COLO668 (cell line): Measurements from ENCODE around the gene ACKR1.

Source experiments
- DNase-seq: peaks from one replicate; lab custom pipeline; 2025; ENCODE audit not compliant: unreplicated experiment; lab: John Stamatoyannopoulos, UW

Gene ACKR1

DNA sequence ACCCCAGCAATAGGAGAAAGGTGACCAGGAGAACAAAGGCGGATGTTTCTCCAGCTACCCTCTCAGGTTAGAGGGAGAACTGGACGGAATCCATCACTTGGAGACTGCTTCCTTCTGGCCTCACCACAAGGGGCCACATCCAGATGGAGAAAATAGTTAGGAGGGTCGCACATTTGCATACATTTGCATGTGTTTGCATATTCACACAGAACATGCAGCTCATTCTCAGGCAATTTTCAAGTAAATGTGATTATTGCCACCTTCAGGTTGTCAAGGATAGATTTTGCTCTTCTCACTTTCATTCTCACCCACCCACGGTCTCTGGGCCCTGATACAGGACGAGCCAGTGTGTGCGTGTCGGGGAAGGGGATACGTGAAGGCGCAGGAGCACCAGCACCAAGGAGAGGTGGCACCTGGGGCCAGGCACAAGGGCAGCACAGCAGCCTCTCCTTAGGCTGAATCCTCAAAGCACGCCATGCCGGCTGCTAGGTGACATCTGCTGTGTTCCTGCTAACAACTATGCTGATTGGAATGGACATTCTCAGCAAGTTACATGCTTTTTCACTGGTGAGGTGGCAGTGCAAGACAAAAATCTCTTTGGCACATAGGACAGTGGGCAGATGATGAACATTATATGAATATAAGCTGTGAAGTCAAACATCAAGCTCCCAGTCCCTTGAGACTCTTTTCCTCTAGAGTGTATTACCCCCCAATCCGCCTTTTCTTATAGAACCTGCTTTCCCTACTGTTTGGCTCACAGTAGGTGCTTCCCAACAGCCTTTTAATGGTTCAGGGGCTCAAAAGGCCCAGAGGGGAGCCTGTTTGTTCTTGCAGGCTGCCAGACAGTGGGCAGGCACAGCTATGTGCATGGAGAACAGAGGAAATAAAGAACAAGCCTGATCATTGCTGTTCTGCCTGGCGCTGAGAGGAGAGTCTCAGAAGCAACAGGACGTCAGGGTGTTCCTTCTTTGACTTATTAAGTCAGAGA is 14.3 kb downstream of the ACKR1 start:
- no peak for DNase-seq

DNA sequence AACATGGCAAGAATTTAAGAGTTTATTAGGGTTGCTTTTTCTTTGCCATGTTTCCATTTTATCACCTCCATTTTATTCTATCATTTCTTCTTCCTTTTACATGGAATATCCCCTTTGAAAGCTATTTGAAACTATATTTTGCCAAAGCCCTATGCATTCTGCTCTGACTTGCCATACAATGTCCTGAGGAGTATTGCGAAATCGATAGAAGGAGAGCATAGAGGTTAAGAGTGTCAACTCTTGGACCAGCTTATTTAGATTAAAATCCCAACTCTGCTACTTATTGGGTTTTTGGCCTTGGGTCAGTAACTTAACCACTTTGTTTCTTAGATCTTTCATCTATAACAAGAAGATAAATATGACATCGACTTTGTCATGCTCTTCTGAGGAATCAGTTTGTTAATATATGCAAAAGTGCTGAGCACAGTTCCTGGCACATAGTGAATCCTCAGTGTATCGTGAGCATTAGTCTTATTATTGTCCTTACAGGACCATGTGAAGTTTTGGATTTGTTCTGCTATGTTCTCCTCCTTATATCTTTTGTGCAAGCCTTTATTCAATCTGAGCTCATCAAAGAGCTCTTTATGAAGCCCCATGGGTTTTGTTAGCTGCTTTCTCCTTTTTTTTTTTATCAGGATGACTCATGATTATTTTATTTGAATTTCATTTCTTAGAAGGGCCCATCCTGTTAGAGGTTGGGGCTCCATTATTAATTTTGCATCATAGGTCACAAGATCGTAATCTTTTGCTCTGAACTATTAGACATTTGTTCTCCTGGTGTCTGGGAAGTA is 17.6 kb downstream of the ACKR1 start:
- DNase-seq, result no peak

DNA sequence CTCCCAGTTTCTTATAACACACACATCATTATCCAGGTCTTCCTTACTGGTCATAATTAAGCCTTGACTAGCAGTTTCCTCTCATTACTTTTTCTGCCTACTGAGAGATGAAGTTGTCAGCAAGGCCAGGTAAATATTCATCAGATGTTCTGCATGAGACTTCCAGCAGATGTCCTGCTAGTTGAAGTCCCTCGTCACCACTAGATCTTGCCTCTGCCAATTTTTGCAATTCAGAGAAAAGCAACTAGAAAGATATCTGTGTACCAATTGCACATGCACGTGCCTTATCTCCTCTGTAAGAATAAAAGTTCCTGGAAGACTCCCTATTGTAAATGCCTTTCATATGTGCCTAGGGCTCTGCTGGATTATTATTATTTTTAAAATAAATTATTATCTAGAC is 18.3 kb downstream of the ACKR1 start:
- no peak for DNase-seq

DNA sequence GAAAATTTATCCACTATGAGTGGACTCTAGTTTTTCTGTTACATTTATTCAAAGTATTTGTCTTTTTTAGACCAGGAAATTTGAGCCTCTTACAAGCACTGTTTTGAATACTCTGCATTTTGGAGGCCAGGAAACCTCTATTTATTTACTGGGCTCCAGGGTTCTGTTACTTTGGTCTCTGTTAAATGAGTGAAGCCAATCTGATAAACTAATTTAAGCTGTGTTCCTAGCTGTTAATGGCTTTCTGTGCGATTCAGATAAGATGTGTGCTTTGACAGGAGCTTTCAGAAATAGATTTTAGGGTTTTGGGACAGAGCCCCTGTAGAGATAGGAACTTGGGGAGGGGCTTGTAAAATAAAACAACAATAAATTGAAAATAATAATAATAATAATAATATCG is 23.9 kb downstream of the ACKR1 start:
- no peak for DNase-seq

DNA sequence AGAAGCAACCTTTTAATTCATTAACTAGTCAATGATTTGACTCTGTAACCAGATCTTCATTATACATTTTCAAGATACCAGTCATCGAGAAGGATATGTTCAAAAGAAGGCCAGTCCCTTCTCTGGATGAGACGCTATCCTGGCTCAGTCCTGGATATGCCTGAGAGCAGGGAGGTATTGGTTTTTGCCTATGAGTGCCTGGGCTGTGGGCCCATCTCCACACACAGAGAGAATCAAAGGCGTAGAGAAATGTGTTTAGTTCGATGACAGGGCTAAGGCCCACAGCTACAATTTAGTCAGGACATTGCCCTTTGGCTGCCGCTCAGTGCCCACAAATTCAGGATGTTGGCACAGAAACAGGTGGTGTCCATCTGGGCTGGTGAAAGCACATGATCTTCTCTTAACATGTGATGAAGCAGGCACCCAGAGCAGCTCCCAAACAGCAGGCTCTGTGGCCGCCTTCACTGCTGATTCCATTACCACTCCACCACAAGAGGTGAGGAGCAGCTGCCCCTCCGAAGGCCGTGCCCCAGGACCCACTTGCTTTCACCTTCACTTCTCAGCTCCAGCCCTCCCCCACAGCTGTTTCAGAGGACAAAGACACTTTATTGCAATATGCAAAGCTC is 24.7 kb downstream of the ACKR1 start:
- no peak for DNase-seq

DNA sequence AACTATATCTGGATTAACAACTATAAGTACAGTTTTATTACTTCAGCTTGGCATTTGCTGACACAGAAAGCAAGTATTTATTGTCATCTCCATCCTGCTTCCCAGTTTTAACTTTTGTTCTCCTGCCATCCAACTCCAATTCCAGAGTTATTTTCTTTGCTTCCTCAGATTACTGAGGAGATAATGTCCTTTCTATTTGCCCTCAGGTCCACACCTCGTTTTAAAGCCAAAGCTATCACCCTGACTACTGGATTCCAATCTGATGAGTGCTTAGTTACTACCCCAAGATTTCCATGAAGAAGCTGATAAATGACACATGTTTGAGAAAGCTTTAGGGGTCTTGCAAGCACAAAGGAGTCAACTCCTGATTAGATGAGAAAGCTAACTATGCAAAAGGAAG is 25.2 kb downstream of the ACKR1 start:
- no peak for DNase-seq

DNA sequence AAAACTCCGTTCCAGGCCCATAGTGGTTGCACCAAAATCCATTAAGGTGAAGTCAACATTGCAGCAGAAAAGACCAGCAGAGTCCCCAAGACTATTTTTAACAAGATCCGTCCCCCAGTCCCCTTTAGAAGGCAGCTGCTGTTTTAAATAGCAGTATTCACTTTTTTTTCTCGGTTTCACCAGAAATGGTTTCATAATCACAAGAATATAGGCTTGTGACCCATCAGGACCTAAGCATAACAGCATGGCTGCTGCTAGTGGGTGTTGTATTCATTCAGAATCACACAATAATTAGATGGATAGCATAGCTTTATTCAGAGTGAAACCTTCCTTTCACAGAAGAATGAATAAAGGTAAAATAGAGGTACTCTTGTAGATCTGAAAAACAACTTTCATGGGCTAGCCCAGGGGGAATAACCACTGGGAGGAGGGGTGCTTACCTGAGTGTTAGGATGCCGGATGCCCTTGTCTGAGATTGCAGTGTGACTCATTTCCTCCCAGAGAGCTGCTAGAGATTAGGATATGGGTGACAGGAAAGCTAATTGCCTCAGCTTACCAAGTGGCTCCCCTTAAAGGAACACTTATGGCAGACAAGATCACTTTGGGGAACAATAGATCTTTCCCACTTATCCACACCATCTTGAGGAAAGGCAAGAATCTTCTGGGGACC is 35.0 kb downstream of the ACKR1 start:
- no peak for DNase-seq

DNA sequence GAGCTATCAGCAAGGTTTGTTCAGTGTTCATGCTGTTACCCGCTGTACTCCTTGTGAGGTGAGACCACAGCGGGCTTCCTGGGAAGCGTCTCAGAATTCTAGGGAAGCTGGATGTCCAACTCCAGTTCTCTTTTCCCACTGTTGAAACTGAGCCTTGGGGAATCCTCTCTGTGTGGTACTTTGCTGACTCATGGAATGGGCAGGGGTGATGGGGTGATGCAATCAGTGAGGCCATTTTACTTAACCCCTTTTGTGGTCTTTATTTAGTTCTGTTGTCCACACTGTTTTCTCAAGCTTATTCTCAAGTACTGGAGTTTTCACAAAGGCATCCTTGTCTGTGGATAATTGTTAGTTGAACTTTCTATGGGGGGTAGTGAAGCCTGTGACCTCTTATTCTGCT is 42.6 kb downstream of the ACKR1 start:
- no peak for DNase-seq

DNA sequence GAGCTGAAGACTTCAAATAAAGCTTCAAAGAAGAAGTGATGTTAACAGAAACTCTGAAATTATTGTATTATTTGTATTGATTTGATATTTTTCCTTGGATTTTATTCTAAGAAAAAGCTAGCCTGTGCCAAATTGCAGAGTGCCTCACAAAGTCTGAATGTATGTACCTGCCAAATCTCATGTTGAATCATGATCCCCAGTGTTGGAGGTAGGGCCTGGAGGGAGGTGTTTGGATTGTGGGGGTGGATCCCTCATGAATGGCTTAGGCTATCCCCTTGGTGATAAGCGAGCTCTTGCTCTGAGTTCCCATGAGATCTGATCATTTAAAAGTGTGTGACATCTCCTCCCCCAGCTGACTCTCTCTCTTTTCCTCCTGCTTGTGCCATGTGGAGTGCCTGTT is 43.6 kb downstream of the ACKR1 start:
- DNase-seq, result no peak

DNA sequence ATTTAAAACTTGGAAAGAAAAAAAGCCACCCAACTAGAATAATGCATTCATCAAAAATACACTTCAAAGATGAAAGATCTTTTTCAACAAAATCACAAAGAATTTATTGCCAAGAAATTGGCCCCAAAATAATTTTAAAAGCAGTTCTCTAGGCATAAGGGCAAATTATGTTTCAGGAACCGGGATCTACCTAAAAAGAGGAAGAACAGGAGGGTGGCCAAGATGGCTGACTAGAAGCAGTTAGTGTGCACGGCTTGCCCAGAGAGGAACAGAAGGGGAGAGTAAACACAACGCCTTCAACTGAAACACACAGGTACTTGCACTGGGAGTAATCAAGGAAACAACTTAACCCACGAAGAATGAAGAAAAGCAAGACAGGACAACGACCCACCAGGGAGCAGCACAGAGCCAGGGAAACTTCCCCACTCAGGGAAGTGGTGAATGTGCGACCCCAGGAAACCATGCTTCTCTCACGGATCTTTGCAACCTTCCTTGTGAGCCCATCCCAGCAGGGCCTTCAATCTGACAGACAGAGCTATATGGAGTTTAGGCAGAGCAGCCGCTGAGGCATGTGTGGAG is 46.1 kb downstream of the ACKR1 start:
- no peak for DNase-seq
